Amygdala (tissue), 56 donors: ENCODE measurements around the gene ANO4.

Source experiments
- DNase-seq, 56 donors: peaks; one replicate each; lab custom pipeline; 2025; lab: John Stamatoyannopoulos, UW

ANO4 gene

GRCh38 chr12:100794441-100795173 is at the start of gene ANO4:
Gene ANO4, plus strand, starts transcription at chr12:100794776. Its CDS starts 107,010 bp downstream, at chr12:100901786.
- peak in 49 of 56 donors; percentile 10 to 84 (median 55) for DNase-seq

GRCh38 chr12:100745378-100746071 is 49.1 kb upstream of the ANO4 start:
- no peak for DNase-seq

- DNase-seq: no peak
Observed at GRCh38 chr12:100752841-100753240, 41.7 kb upstream of the ANO4 start.

- DNase-seq: no peak
Observed at GRCh38 chr12:100753837-100754236, 40.7 kb upstream of the ANO4 start.

GRCh38 chr12:100755186-100755585 is 39.4 kb upstream of the ANO4 start:
- DNase-seq: no peak

GRCh38 chr12:100758083-100758482 is 36.5 kb upstream of the ANO4 start:
- no peak for DNase-seq

- DNase-seq: no peak
Observed at GRCh38 chr12:100767371-100767770, 27.2 kb upstream of the ANO4 start.

GRCh38 chr12:100767950-100768349 is 26.6 kb upstream of the ANO4 start:
- DNase-seq: peak in 1 of 56 donors; percentile 0

- DNase-seq: no peak
Observed at GRCh38 chr12:100778967-100779590, 15.5 kb upstream of the ANO4 start.

GRCh38 chr12:100789146-100789545 is 5.4 kb upstream of the ANO4 start:
- DNase-seq: no peak

- no peak for DNase-seq
Observed at GRCh38 chr12:100789975-100790374, 4.6 kb upstream of the ANO4 start.

GRCh38 chr12:100790552-100790951 is 4.0 kb upstream of the ANO4 start:
- DNase-seq: no peak

- no peak for DNase-seq
Observed at GRCh38 chr12:100793182-100793581, 1.4 kb upstream of the ANO4 start.

- DNase-seq: peak in 24 of 56 donors; percentile 4 to 73 (median 36)
Observed at GRCh38 chr12:100795174-100795799, 711 bp downstream of the ANO4 start.

GRCh38 chr12:100795800-100796179 is 1.2 kb downstream of the ANO4 start:
- DNase-seq: no peak

- no peak for DNase-seq
Observed at GRCh38 chr12:100796621-100797020, 2.0 kb downstream of the ANO4 start.

- DNase-seq: peak in 4 of 56 donors; percentile 8 to 29 (median 17)
Observed at GRCh38 chr12:100797246-100797645, 2.7 kb downstream of the ANO4 start.

- DNase-seq: no peak
Observed at GRCh38 chr12:100797786-100798185, 3.2 kb downstream of the ANO4 start.

GRCh38 chr12:100798286-100799160 is 3.9 kb downstream of the ANO4 start:
- no peak for DNase-seq

GRCh38 chr12:100799770-100800169 is 5.2 kb downstream of the ANO4 start:
- peak in 34 of 56 donors; percentile 2 to 73 (median 30) for DNase-seq
